MCF 10A (cell line): ENCODE results near the gene CD99. TPM values are rescaled to one million over a fixed set of nuclear protein-coding genes. Genes with fewer than 3 reads are reported as not detected.
A peak's percentile ranks its signal among the peaks of the same experiment; 100 is the strongest.

ENCODE experiments used
- BruUV-seq: library from RNA; stranded (reverse); fragments of 400-500 nt; replicated peaks from 2 replicates; lab custom pipeline; 2021; lab: Mats Ljungman, UMichigan
- CTCF ChIA-PET: fragments of 300-600 bp; sonication (Branson Sonifier 250); formaldehyde crosslinking; extraction: SDS; loops from one replicate; lab custom pipeline; 2021; ENCODE audit warnings: antibody characterized with exemption, inconsistent platforms; lab: Yijun Ruan, JAX
- POLR2A ChIA-PET: fragments of 300-600, 350-650 bp; sonication (Branson Sonifier 250); formaldehyde crosslinking; extraction: SDS; loops from one replicate; lab custom pipeline; 2020; ENCODE audit warnings: antibody characterized with exemption, inconsistent platforms; lab: Yijun Ruan, JAX
- DNase-seq: peaks from one replicate; pipeline ENCODE4 v3.0.0-alpha.2; 2018; ENCODE audit not compliant: unreplicated experiment
- H3K27ac Mint-ChIP-seq: one replicate; pipeline ENCODE4 v1.8.0; 2022; ENCODE audit warnings: mild to moderate bottlenecking, low read depth, mixed read lengths; ENCODE audit not compliant: unreplicated experiment
- H3K27me3 Mint-ChIP-seq: one replicate; pipeline ENCODE4 v1.8.0; 2022; ENCODE audit warnings: mixed read lengths; ENCODE audit not compliant: insufficient read depth, unreplicated experiment
- H3K36me3 Mint-ChIP-seq: one replicate; pipeline ENCODE4 v1.8.0; 2022; ENCODE audit warnings: mild to moderate bottlenecking, moderate library complexity, mixed read lengths; ENCODE audit not compliant: insufficient read depth, unreplicated experiment
- H3K4me1 Mint-ChIP-seq: one replicate; pipeline ENCODE4 v1.8.0; 2022; ENCODE audit warnings: mixed read lengths; ENCODE audit not compliant: insufficient read depth, unreplicated experiment
- H3K4me3 Mint-ChIP-seq: one replicate; pipeline ENCODE4 v1.8.0; 2022; ENCODE audit warnings: mild to moderate bottlenecking, moderate library complexity, mixed read lengths; ENCODE audit not compliant: unreplicated experiment
- H3K9me3 Mint-ChIP-seq: one replicate; pipeline ENCODE4 v1.8.0; 2022; ENCODE audit warnings: mixed read lengths; ENCODE audit not compliant: unreplicated experiment
- intact Hi-C: fragments of 100-400 bp; cut with micrococcal nuclease; formaldehyde crosslinking; loops from 2 replicates; pipeline ENCODE4 v1.14.1; 2022
- total RNA-seq: library from RNA; stranded (reverse); gene quantifications from 2 replicates; pipeline ENCODE4 v1.2.3, GENCODE V29; 2022
- TF ChIP-seq, protein P1 (sequence below): fragments of 200-600 bp; IDR thresholded peaks from one replicate; pipeline ENCODE4 v1.8.0; 2022; ENCODE audit warnings: antibody characterized with exemption, mild to moderate bottlenecking; ENCODE audit not compliant: unreplicated experiment

The CD99 gene
- total RNA-seq, 1 experiment from 2014 or later: 176 TPM

DNA sequence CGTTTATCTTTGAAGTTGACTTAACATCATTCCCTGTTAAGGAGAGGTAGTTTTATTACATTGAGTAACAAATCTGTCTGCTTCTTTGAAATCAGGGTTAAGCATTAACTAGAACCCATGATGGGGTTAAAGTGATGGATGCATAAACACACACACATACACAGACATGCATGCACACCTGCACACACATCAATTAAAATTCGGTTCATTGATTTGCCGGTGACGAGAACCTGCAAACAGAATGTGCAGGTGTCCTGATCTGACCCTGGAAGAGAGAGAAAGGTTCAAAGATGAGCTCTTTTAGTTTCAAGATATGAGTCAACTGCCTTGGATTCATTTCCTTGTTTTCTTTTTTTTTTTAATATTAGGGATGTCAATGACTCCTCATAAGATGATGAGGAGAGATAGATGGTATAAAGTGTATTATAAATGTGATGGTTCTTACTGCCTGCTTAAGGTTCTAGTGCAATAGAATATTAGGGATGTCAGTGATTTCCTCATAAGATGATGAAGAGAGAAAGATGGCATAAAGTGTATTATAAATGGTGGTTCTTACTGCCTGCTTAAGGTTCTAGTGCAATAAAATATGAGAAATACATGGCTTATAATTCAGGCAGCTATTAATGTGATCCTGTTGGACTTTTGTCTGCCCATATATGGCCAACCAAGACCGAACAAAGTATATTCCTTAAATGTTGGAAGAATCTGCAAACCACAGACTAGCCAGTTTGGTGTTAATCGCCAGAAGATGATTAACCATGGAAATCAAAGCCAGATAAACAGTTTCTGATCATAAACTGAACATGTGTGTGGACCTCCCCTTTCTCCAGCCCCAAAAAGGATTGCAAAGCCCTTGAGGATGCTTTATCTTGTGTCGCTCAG is 14.1 kb upstream of the CD99 start:
- no peak for DNase-seq
- Mint-ChIP-seq H3K4me3 (peak overlapping the region; percentile 49), H3K27me3 (no peaks in the 10 kb centered on the region), H3K4me1 (peaks cover 22% of the 10 kb centered on the region), H3K36me3 (peaks cover 7% of the 10 kb centered on the region), H3K27ac (no peak overlapping the region), H3K9me3 (no peaks in the 10 kb centered on the region)
- intact Hi-C loops: loop anchor here (1.0 kb wide), 1 partner anchor 30 kb away; no protein-coding TSS in a partner anchor
- ChIA-PET CTCF (no interaction called here), POLR2A (no interaction called here)
- BruUV-seq: no TSS peak
- TF ChIP-seq, protein P1, sequence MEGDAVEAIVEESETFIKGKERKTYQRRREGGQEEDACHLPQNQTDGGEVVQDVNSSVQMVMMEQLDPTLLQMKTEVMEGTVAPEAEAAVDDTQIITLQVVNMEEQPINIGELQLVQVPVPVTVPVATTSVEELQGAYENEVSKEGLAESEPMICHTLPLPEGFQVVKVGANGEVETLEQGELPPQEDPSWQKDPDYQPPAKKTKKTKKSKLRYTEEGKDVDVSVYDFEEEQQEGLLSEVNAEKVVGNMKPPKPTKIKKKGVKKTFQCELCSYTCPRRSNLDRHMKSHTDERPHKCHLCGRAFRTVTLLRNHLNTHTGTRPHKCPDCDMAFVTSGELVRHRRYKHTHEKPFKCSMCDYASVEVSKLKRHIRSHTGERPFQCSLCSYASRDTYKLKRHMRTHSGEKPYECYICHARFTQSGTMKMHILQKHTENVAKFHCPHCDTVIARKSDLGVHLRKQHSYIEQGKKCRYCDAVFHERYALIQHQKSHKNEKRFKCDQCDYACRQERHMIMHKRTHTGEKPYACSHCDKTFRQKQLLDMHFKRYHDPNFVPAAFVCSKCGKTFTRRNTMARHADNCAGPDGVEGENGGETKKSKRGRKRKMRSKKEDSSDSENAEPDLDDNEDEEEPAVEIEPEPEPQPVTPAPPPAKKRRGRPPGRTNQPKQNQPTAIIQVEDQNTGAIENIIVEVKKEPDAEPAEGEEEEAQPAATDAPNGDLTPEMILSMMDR: no peak

DNA sequence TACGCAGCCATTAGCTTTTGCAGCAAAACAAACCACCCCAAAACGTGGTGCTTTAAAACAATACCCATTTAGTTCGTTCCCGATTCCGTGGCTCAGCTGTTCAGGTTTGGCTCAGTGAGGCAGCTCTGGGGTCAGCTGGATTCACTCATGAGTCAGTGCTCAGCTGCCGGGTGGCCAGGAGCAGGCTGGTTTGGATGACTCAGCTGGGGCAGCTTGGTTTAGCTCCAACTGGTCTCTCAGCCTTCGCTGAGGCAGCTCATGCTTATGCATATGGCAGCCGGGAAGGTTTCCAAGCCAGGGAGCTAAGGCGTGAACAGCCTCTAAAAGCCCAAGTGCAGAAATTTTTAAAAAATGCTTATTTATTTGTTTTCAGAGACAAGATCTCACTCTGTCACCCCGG is 13.3 kb upstream of the CD99 start:
- BruUV-seq: no TSS peak
- Mint-ChIP-seq H3K4me3 (peak overlapping the region; percentile 49), H3K27me3 (no peaks in the 10 kb centered on the region), H3K27ac (no peak overlapping the region), H3K9me3 (no peaks in the 10 kb centered on the region), H3K36me3 (peaks cover 7% of the 10 kb centered on the region), H3K4me1 (peaks cover 22% of the 10 kb centered on the region)
- ChIA-PET POLR2A (no interaction called here), CTCF (no interaction called here)
- DNase-seq: peak; percentile 96
- TF ChIP-seq, protein P1: no peak
- intact Hi-C loops: loop anchor here (1.0 kb wide), 1 partner anchor 30 kb away; no protein-coding TSS in a partner anchor

- no peak for DNase-seq
- H3K27me3 Mint-ChIP-seq: no peaks in the 10 kb centered on the region
- peaks cover 7% of the 10 kb centered on the region for H3K36me3 Mint-ChIP-seq
- H3K9me3 Mint-ChIP-seq: no peaks in the 10 kb centered on the region
- BruUV-seq: no TSS peak
- ChIA-PET POLR2A (no interaction called here), CTCF (no interaction called here)
- H3K4me3 Mint-ChIP-seq: no peak overlapping the region
- no peak overlapping the region for H3K27ac Mint-ChIP-seq
- intact Hi-C loops: no loop called here
- TF ChIP-seq, protein P1: no peak
- peaks cover 22% of the 10 kb centered on the region for H3K4me1 Mint-ChIP-seq
Observed at GRCh38 chrX:2678583-2678982, 12.5 kb upstream of the CD99 start.

DNA sequence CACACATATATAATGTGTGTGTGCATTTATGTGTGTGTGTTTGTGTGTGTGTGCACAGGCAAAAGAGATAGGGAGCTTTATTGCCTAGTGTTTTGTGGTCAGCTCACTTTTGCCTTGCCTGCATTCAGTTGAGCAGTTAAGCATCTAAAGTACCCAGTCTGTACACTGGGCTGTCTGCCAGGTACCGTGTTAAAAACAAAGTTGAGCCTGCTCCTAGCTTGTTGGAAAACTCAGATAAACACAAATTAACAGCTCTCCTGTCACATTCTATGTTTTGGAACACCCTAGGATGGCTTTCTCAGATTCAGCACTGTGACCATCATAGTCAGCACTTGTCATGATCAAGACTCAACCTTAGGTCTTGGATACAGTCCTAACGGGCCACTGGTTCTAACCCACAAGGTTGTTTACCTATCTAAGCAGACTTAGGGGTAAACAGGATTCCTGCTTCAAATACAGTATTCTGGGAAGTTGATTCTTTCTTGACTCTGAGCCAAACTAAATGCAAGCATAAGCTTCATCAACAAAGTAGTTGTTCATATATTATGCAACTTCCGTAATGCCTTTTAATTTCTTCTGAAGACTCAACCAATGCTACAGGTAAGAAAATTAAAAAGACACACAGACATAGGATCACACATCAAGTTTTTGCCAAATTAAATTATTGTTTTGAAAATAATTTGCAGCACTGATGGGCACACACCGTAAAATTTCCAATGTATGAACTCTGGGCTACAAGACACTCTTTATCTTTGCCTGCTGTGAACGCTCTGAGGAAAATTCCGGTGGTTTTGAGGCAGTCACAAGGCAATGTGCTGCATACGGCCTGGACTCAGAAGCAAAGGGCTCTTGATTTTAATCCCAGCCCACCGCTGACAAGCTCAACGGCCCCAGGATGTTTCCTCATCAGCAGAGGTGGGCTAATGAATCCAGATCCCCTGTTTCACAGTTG is 11.3 kb upstream of the CD99 start:
- intact Hi-C loops: no loop called here
- CTCF ChIA-PET: no interaction called here
- peak; percentile 62 for DNase-seq

More for the DNA sequence above, 11.3 kb upstream of the CD99 start:
- POLR2A ChIA-PET: no interaction called here
- TF ChIP-seq, protein P1: no peak
- Mint-ChIP-seq H3K27ac (no peak overlapping the region), H3K9me3 (no peaks in the 10 kb centered on the region), H3K36me3 (no peaks in the 10 kb centered on the region), H3K4me1 (peaks cover 17% of the 10 kb centered on the region), H3K4me3 (no peak overlapping the region), H3K27me3 (peaks cover 9% of the 10 kb centered on the region)
- no TSS peak for BruUV-seq
